Stromal cell of bone marrow (primary cell): Measurements from ENCODE around the gene LONP2.
A peak's percentile ranks its signal among the peaks of the same experiment; 100 is the strongest.
"Not testable (repeated sequence)": the region's sequence is repeated elsewhere in the genome, so short reads cannot be mapped to it uniquely, and the experiment has no call there.

Source experiments
- DNase-seq: peaks from one replicate; pipeline ENCODE4 v3.0.0-alpha.2; 2012; ENCODE audit warnings: low read depth

LONP2 gene

DNA sequence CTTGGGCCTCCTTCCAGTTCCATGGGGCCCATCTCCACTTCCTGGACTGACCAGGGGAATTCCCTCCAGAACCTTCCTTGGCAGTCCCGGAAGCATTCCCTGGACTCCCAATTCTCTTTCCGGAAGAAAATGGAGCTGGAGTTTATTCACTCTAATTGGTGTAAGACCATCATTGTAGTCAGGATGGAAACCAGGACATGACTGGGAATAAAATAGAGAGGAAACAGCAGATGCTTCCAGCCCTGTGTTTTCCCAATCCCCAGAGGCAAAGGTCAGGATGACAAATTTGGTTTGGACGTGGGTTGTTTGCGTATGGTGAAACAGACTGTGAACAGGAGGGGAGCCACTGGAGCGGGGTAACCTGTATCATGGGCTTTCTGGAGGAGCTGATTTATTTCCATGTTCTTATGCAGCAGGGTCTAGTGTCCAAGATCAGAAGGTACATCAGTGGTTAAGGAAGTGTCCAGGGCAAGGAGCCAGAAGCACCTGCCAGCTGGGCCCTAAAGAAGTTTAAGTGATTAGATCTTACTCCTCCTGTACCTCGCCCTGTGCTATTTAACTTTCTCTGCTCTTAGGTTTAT, 8.5 kb upstream of the LONP2 start:
- no peak for DNase-seq

DNA sequence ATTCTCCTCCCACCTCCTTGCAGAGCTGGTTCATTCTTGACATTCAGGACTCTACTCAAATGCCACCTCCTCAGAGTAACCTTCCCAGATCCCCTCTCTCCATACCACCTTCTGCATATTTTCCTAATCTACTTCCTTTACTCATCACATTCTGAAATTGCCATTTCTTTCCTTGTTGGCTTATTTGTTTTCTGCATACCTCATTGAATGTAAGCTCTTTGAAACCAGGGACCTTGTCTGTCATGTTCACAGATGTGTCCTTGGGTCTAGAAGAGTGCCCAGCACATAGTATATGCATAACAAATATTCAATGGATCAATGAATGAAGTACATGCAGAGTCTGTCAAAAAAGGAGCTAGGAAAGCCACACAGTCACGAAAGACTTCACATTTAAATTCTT, 7.8 kb upstream of the LONP2 start:
- DNase-seq = no peak

DNA sequence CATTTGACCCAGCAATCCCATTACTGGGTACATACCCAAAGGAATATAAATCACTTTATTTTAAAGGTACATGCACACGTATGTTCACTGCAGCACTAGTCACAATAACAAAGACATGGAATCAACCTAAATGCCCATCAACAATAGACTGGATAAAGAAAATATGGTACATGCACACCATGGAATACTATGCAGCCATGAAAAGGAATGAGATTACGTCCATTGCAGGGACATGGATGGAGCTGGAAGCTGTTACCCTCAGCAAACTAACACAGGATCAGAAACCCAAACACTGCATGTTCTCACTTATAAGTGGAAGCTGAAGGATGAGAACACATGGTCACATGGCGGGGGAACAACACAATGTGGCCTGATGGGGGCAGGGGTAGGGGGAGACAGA, 4.0 kb upstream of the LONP2 start:
- DNase-seq = not testable (repeated sequence)

DNA sequence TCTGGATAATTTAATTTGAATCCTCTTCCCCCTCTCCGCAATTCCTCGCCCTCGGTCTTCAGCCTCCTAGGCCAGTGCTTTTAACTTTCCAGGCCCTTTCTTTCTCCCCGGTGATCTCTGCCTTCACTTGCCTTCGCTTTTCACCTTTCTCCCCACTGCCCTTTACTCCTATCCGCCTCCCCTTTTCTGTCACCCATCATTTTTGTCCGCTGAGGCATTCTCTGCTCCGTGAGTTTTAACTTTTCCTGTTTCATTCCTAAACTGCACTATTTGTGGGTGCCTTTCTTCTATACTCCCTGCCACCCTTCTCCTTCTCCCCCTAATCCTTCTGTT, 729 bp downstream of the LONP2 start:
- DNase-seq = no peak

DNA sequence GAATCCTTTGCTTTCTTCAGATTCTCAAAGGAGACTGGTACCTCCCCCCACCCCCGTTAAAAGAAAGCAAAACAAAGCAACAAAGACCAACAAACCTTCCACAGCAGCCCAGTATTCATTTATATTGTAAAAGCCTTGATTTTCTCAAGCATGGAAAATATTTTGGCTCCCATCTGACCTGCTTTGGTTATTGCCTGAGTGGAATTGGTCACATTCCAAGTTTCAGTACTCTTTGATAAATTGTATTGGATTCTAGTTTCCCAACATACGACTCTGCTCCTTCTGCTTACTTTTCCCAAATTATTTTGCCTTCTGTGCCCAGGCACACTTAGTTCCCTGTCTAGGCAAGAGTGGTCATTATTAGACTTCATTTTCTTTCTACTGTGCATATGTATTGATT, 2.0 kb downstream of the LONP2 start:
- no peak for DNase-seq

DNA sequence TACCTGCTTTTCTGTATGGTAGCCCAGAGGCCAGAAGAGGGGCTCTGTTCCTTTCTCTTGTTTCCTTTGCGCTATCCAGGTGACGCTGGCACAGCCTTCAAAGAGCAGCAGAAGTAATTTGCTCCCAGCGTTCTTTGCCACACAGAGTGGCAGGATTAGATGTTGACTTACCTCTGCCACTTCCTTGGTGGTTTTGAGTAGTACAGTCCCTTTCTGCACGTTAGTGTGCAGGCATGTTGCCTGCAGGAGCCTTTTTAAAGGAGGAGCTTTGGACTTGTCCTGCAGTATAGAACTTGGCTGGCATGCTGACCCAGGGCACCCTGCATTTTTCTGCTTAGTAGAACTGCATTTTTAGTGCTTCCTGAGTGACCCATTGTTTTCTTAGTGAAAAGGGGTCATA, 3.2 kb downstream of the LONP2 start, which contains the start of gene ABCC11:
TSS of gene ABCC11 (minus strand) at position 229 of the 400 bp plus-strand sequence. CDS start 15,618 bp downstream, outside the sequence.
- no peak for DNase-seq

DNA sequence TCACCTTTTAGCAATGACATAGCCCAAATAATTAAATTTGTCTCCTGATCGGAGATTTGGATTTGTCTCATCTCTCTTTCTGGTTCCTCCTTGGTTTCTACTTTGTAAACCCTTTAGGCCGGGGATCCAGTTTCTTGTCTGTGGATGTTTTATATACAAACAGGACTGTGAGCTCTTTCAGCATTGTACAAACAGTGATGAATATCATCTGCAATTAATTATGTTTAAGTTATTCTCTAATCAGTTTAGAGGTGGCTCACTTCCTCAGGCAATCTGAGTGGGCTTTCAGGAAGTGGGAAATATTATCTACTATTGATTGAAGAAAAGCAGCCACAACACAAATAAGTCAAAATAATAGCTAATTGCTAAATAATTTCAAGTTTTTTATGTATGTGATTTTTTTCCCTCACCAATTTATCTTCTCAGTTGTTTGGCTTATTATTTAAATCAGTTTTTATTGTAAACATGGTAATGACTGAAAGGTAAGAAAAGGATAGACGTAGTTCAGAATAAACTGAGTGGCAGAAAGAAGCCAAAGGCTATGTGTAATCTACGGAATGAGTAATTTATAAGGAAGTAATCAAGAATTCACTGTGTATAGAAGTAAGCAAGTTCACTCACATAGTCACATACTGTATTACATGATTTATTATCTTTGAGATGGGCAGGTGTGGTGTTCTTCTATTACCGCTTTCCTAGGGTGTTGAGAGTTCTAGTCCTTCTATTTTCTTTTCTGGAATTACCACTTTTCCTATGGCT, 6.6 kb downstream of the LONP2 start:
- no peak for DNase-seq

DNA sequence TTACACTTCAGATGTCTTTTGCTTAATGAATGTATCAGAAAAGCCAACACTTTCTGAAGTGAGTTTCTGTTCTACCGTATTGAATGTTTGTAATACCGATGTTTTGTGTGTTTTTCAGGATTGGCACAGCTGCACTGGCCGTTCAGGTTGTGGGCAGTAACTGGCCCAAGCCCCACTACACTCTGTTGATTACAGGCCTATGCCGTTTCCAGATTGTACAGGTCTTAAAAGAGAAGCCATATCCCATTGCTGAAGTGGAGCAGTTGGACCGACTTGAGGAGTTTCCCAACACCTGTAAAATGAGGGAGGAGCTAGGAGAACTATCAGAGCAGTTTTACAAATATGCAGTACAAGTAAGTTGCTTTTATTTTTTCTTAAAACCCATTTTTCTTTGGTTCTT, 7.9 kb downstream of the LONP2 start:
- DNase-seq = no peak

DNA sequence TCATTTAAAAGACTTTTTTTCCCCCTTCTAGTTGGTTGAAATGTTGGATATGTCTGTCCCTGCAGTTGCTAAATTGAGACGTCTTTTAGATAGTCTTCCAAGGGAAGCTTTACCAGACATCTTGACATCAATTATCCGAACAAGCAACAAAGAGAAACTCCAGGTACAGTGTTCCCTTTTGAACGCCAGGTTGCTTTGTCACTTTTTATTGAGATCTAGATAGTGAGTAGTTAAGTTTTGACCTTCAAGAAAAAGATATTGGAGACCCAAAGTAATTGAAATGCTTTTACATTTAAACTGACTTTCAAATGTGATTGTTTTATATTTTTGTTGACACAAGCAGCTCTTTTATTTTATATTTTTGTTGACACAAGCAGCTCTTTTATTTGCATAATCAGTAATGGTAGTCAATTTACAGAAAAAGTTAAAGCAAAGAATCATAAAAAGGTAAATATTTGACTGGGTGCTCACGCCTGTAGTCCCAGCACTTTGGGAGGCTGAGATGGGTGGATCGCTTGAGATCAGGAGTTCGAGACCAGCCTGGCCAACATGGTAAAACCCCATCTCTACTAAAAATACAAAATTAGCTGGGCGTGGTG, 12.6 kb downstream of the LONP2 start:
- no peak for DNase-seq

DNA sequence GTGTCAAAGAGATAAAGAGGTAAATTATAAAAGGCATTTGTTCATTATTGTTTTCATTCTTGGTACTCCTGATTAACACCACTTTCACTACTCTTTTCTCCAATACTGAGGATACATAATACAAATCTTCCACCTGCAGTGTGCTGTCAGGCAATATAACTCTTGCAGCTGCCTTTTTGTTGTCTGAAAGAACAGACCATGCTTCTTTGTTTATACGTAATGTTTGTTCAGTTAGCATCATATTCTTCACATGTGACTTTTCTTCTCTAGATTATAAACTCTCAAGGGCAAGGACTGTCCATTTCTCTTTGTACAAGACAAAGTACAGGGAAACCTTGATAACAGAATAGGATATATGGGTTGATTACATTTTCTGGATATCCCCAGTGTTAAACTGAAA, 17.5 kb downstream of the LONP2 start:
- DNase-seq = no peak

DNA sequence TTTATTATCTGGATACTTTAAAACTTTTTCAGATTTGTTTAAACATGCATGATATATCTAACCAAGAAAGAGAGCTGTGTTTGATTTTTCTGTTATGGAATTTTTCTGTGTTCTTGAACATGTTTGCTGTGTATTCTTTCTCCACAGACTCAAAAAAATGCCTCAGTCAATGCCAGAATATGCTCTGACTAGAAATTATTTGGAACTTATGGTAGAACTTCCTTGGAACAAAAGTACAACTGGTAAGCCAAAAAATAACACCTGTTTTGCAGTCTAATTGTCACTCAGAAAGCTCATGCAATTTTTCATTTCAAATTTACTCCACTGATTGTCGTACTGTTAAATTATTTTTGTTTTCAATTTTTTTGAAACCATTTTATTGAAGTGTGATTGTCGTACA, 18.5 kb downstream of the LONP2 start:
- no peak for DNase-seq

DNA sequence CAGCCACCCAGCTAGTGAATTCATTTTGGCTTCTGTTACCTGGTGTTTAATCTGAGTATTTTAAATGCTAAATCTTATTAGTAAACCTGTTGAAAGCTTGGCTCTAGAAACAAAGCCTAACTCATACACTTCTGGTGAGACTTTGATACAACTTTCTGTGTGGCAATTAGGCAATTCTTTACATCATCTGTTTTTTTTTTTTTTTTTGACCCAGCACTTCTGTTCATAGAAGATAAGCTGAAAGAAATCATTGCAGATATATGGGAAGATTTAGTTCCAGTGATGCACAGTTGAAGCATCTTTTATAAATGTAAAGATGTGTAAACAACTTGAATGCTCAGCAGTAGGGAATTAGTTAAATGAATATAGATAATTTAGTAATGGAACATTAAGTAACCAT, 24.9 kb downstream of the LONP2 start:
- DNase-seq = no peak

DNA sequence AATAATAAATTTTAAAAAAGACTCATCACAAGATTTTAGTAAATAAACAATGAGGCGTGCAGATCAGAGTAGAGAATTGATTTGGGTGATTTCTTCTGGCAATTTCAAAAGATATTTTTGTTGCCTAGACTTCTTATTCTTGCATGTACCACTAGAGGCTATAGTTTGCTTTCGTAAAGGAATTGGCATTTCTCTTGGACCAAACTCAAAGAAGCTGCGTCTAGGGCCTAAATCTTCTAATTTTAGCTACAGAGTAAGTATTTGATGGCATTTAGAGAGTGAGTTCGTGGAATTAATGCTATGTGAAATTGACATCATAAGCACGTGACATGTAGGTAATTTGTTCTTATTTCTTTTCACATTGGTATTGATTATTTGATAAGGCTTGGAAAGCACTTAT, 27.6 kb downstream of the LONP2 start:
- DNase-seq = peak; percentile 23

DNA sequence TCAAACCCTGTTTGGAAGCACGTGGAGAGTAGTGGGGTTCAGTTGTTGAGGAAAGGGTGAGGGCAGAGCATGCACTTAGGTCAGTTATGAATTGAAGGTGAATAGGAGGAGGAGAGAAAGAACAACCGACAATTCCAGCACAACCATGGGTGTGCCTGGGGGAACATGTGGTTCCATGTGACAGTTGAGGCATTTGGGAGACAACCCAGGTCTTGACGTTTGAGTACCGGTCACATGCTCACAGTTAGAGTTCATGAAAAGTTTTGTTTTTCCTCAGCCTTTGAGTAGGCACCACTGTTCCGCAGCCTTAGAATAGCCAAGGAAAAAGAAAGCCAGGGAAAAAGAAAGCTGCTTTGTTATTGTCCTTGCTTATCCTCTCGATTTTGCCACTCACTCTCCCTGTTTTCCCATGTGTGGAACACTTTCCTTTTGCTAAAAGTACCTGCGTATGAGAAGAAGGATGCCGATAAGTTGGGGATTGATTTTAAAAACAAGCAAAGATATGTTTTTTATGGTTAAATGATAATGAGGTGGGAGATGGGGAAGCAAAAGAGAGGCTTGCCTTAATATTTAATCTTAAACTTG, 28.8 kb downstream of the LONP2 start:
- DNase-seq = no peak

DNA sequence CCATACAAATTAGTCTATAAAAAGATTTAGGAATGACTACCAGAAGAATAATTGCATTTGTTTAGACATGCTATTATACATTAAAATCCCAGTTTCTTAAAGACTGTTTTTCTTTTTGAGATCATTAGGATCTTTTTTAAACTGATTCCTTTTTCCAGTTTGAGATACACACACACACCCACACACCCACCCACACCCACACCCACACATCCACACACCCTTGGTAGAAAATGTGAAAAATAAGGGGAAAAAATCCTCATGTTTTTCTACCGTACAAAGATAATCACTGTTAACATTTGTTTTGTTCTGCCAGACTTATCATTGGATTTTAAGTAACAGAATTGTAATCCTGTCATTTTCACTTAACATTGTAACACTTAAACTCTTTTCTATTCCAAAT, 30.4 kb downstream of the LONP2 start:
- no peak for DNase-seq

DNA sequence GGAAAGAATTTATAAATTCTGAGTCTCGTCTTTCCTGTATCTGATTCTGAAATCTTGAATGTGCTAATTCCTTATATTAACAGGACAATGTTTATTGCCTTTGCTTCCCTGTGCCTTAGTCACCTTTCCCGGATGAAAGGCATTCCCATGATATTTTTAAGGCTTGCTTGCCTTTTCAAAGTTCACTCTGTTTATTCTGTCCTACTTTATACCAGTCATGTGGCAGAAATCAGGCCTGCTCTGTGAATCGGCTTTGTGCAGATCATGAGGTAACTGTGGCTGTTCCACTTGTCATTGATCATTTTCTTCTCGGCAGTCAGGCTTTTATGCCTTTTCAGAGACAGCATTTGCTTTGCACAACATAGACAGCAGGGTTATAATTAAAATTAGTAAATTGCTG, 32.0 kb downstream of the LONP2 start:
- no peak for DNase-seq

DNA sequence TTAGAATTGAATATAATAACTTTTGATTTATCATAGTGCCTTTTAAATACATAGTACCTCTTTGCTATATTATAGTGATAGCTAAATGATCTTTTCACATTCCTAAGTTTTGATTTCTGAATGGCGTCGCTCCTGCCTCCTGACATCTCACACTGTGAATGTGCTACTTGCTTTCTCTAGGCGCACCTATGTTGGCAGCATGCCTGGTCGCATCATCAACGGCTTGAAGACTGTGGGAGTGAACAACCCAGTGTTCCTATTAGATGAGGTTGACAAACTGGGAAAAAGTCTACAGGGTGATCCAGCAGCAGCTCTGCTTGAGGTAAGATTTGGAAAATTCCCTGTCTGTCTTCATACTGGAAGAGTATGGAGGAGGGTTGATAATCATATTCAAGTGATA, 33.1 kb downstream of the LONP2 start:
- DNase-seq = no peak

DNA sequence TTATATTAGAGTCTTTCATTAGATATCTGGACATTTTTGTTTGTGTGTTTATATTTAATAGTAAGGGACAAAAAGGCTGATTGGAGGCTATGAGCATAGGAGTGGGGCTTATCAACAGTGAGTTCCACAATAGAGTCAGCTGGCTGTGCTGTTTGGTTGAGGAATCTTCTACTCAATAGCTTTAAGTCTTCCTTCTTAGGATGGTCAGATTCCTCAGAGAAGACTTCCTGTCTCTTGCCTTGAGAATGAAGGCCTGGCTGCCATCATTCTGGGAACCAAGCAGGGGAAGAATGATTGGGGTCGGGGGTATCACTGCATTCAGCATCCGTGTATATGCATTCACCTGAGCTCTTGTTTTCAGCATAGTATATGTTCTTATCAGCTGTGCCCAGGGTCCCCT, 35.1 kb downstream of the LONP2 start:
- no peak for DNase-seq

DNA sequence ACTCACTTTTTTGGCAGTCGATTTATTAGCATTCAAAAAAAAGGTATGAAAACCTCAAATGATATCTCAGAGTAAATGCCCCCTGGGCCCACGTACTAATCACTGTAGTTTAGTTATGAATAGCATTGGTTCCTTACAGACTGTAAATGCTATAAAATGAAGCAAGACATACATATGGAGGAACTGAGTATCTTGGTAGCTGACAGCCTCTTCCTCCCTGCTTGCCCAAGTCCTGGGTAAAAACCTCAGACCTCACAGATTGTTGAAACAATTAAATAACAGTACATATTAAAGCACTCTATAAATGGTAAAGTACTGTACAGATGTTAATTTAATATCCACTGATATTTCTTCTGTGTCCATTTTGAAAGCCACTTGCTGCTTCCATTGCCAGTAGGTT, 36.4 kb downstream of the LONP2 start:
- no peak for DNase-seq

DNA sequence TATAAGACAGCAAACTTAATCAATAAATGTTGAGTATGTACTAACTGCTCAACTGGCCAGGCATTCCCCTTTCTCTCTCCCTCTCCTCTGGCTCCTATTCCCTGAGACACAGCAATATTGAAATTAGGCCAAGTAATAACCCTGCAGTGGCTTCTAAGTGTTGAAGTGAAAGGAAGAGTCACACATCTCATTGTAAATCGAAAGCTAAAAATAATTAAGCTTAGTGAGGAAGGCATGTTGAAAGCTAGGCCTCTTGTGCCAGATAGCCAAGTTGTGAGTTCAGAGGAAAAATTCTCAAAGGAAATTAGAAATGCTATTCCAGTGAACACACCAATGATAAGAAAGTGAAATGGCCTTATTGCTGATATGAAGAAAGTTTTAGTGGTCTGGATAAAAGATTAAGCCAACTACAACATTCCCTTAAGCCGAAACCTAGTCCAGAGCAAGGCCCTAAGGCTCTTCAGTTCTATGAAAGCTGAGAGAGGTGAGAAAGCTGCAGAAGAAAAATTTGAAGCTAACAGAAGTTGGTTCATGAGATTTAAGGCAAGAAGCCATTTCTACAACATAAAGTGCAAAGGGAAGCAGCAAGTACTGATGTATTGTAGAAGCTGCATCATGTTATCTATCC, 38.6 kb downstream of the LONP2 start:
- no peak for DNase-seq

DNA sequence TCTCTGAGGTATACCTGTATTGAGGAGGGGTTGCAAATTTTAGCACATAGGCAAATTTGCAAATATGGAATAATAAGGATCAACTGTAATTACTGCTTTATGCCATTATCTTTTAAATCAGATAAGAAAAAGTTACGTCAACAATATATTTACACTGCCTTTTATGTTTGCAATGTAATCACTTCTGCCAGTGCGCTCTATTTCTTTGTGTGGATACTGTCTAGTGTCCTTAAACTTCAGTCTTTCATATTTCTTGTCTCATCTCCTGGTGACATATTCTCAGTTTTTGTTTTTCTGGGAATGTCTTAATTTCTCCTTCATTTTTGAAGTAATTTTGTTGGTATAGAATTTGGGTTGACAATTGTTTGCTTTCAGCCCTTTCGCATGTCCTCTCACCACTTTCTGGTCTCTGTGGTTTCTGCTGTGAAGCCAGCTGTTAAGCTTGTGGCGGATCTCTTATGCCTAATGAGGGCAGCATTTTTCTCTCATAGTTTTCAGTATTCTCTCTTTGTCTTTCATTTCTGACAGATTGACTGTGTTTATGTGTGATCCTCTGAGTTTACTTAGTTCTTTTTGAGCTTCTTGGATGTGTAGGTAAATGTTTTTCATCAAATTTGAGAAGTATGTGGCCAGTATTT, 40.8 kb downstream of the LONP2 start:
- DNase-seq = no peak

DNA sequence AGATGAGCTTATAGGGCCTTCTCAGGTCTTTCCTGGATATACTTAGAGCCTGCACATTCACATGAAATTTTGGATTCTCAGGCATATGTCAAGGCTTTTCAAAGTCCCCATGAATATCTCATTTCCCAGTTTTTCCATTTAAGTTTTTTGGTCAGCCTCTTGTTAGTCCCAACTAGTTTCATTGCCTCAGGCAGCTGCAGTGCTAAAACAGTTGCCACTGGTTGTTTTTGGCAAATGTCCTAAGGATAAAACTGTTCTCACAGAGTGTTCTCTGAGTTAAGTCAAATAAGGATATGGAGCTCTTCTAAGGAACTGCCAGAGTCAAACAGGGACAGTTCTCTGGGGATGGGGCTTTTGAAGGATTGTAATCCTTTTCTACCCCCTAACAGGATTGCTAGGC, 43.1 kb downstream of the LONP2 start:
- no peak for DNase-seq
